CD4-positive, alpha-beta memory T cell (primary cell): ENCODE results near the gene S100A13. TPM values are rescaled to one million over a fixed set of nuclear protein-coding genes. Genes with fewer than 3 reads are reported as not detected.
"Not testable (repeated sequence)": the region's sequence is repeated elsewhere in the genome, so short reads cannot be mapped to it uniquely, and the experiment has no call there.

Source experiments
- CTCF ChIA-PET: fragments of 350-600 bp; sonication (Branson Sonifier 250); formaldehyde crosslinking; loops from one replicate; lab custom pipeline; 2021; ENCODE audit warnings: inconsistent platforms; ENCODE audit not compliant: partially characterized antibody; lab: Charles Lee
- POLR2A ChIA-PET: fragments of 350-600 bp; sonication (Branson Sonifier 250); formaldehyde crosslinking; loops from one replicate; lab custom pipeline; 2021; ENCODE audit not compliant: partially characterized antibody; lab: Charles Lee
- DNase-seq, 5 donors: peaks; one replicate each; pipeline versions ENCODE4 v3.0.0 to v3.0.0-alpha.2; 2020 to 2022; ENCODE audit warnings: mixed read lengths in 1 of 5
- H3K27ac ChIP-seq: one replicate; pipeline ENCODE4 v1.7.0; 2013; ENCODE audit warnings: low read depth, low read length
- H3K27me3 ChIP-seq: 2 replicates; pipeline ENCODE4 v1.7.0; 2013; ENCODE audit warnings: mild to moderate bottlenecking, low read length, moderate library complexity; ENCODE audit not compliant: insufficient read depth
- H3K36me3 ChIP-seq: 2 replicates; pipeline ENCODE4 v1.7.0; 2013; ENCODE audit warnings: mild to moderate bottlenecking, low read length, moderate library complexity; ENCODE audit not compliant: insufficient read depth
- H3K4me1 ChIP-seq: 2 replicates; pipeline ENCODE4 v1.7.0; 2013; ENCODE audit warnings: mild to moderate bottlenecking, low read length, moderate library complexity; ENCODE audit not compliant: insufficient read depth
- H3K4me3 ChIP-seq, 2 donors: one replicate each; pipeline ENCODE4 v1.7.0; 2013; ENCODE audit warnings: low read length in 2 of 2, mild to moderate bottlenecking in 1 of 2
- H3K9me3 ChIP-seq, 2 donors: one replicate each; pipeline ENCODE4 v1.7.0; 2013; ENCODE audit warnings: low read length in 2 of 2, control low read depth in 1 of 2; ENCODE audit not compliant: control insufficient read depth in 1 of 2
- H3K27ac Mint-ChIP-seq, 7 donors: one replicate each; pipeline ENCODE4 v1.8.0; 2020 to 2021; ENCODE audit warnings: mixed read lengths in 7 of 7, mild to moderate bottlenecking in 6 of 7, inconsistent platforms in 3 of 7, moderate library complexity in 3 of 7
- H3K27me3 Mint-ChIP-seq, 2 donors: one replicate each; pipeline ENCODE4 v1.8.0; 2020 to 2021; ENCODE audit warnings: mixed read lengths in 2 of 2
- H3K36me3 Mint-ChIP-seq, 2 donors: one replicate each; pipeline ENCODE4 v1.8.0; 2020 to 2021; ENCODE audit warnings: mixed read lengths in 2 of 2, inconsistent platforms in 1 of 2, mild to moderate bottlenecking in 1 of 2
- H3K4me1 Mint-ChIP-seq, 4 donors: one replicate each; pipeline ENCODE4 v1.8.0; 2020 to 2021; ENCODE audit warnings: mixed read lengths in 4 of 4, mild to moderate bottlenecking in 1 of 4
- H3K4me3 Mint-ChIP-seq, 8 donors: one replicate each; pipeline ENCODE4 v1.8.0; 2020 to 2021; ENCODE audit warnings: mixed read lengths in 8 of 8, mild to moderate bottlenecking in 7 of 8, moderate library complexity in 6 of 8, inconsistent platforms in 3 of 8
- H3K9me3 Mint-ChIP-seq, 8 donors: one replicate each; pipeline ENCODE4 v1.8.0; 2020 to 2021; ENCODE audit warnings: mixed read lengths in 8 of 8, mild to moderate bottlenecking in 5 of 8, inconsistent platforms in 3 of 8, moderate library complexity in 1 of 8
- intact Hi-C: fragments of 100-400 bp; cut with micrococcal nuclease; formaldehyde crosslinking; loops from one replicate; pipeline ENCODE4 v1.15.1; 2023
- polyA plus RNA-seq, 2 donors: library from polyadenylated mRNA; unstranded; fragments of 300-500 nt; fragmentation: Illumina TruSeq; gene quantifications; one replicate each; pipeline ENCODE4 v1.2.3, GENCODE V29; 2021
- total RNA-seq, 2 experiments: library from RNA; stranded (reverse); gene quantifications; one replicate each; pipeline ENCODE4 v1.2.3, GENCODE V29; 2021

The S100A13 gene
- total and polyA plus RNA-seq, 4 experiments from 2014 or later, result 0.56 to 5.2 (median 4.3) TPM; not detected in 1

DNA sequence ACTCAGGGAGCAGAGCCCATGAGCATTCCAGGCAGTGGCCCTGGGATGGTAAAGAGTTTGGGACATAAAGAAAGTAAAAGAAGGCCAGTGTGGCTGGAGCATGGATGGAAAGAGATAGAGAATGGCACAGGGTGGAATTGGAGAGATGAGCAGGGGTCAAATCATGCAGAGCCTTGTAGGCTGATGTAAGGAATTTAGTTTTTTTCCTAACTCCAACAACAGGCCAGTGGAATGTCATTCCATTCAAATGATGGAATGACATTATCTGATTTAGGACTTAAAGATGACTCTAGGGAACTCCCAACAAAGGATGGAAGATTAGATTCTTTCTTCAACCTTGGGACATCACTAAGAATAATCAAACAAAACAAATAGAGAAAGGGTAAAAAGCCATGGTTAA, 48.8 kb downstream of the S100A13 start:
- Mint-ChIP-seq H3K9me3 (no peaks in the 10 kb centered on the region), H3K27ac (no peak overlapping the region), H3K4me1 (no peaks in the 10 kb centered on the region), H3K36me3 (no peaks in the 10 kb centered on the region), H3K4me3 (no peak overlapping the region), H3K27me3 (peaks cover 12 to 22% of the 10 kb centered on the region in 2 donors)
- intact Hi-C loops, result no loop called here
- DNase-seq, result no peak
- Histone ChIP-seq H3K27me3 (peaks cover 4% of the 10 kb centered on the region), H3K36me3 (no peaks in the 10 kb centered on the region), H3K9me3 (no peaks in the 10 kb centered on the region), H3K4me3 (no peak overlapping the region), H3K4me1 (no peaks in the 10 kb centered on the region), H3K27ac (no peak overlapping the region)
- CTCF ChIA-PET, result interaction anchor here (1.5 to 2.8 kb wide), 3 partner anchors 10 to 69 kb away, joined by 4 to 11 read pairs (median 7); no protein-coding TSS in a partner anchor
- POLR2A ChIA-PET, result no interaction called here

DNA sequence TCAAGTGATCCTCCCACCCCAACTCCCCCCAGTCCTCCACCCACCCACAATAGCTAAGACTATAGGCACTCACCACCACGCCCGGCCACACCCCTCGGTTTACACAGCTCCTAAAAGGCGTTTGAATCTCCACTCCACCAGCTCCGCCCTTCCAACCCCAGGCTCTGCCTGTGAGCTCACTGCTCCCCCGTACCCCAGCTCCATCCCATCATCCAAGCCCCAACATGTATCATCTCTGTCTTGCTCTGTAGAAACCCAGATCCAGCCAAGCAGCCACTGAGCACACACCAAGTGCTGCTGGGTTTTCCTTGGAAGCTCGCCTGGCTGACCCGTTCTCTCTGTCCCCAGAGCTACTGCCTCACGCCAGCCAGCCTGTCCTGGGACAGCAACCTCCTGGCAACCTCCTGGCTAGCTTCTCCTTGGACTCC, 49.7 kb downstream of the S100A13 start:
- Mint-ChIP-seq H3K27me3 (peaks cover 12 to 22% of the 10 kb centered on the region in 2 donors), H3K4me1 (peaks cover 0 to 6% (median under 1%) of the 10 kb centered on the region in 4 donors), H3K36me3 (no peaks in the 10 kb centered on the region), H3K9me3 (no peaks in the 10 kb centered on the region), H3K4me3 (no peak overlapping the region), H3K27ac (peak overlapping the region in 2 of 7 donors; percentile 21 to 48)
- CTCF ChIA-PET, result interaction anchor here (0.8 to 2.8 kb wide), 6 partner anchors 9 to 68 kb away, joined by 3 to 11 read pairs (median 6); no protein-coding TSS in a partner anchor
- no peaks in the 10 kb centered on the region for H3K9me3 ChIP-seq
- no peak overlapping the region for H3K4me3 ChIP-seq
- H3K27me3 ChIP-seq, result peaks cover 4% of the 10 kb centered on the region
- no peak for DNase-seq
- no peaks in the 10 kb centered on the region for H3K4me1 ChIP-seq
- H3K27ac ChIP-seq, result no peak overlapping the region
- POLR2A ChIA-PET, result no interaction called here
- no peaks in the 10 kb centered on the region for H3K36me3 ChIP-seq
- intact Hi-C loops, result no loop called here

DNA sequence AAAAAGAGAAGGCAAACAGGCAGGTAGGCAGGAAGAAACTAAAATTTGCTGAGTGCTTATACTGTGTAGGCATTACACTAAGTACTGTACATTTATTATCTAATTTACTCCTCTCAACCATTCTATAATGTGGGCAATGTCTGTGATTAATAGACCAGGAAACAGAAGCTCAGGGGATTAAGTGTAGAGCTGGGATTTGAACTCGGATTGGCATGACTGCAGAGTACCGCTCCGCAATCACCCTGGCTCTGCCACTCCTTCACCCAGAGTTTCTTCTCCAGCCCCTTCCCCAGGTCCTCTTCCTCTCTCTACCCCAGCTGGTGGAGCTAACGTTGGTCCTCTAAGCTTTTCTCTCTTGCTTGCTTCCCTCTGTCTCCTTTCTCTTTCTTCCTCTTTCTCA, 50.2 kb downstream of the S100A13 start:
- intact Hi-C loops, result no loop called here
- Mint-ChIP-seq H3K36me3 (no peaks in the 10 kb centered on the region), H3K27me3 (peaks cover 12 to 22% of the 10 kb centered on the region in 2 donors), H3K4me1 (peaks cover 0 to 9% (median under 1%) of the 10 kb centered on the region in 4 donors), H3K9me3 (no peaks in the 10 kb centered on the region), H3K4me3 (no peak overlapping the region), H3K27ac (no peak overlapping the region)
- Histone ChIP-seq H3K4me1 (no peaks in the 10 kb centered on the region), H3K27ac (no peak overlapping the region), H3K27me3 (peaks cover 4% of the 10 kb centered on the region), H3K9me3 (no peaks in the 10 kb centered on the region), H3K36me3 (no peaks in the 10 kb centered on the region), H3K4me3 (no peak overlapping the region)
- POLR2A ChIA-PET, result no interaction called here
- CTCF ChIA-PET, result interaction anchor here (0.8 to 2.8 kb wide), 6 partner anchors 9 to 67 kb away, joined by 3 to 11 read pairs (median 6); no protein-coding TSS in a partner anchor
- DNase-seq, result no peak

DNA sequence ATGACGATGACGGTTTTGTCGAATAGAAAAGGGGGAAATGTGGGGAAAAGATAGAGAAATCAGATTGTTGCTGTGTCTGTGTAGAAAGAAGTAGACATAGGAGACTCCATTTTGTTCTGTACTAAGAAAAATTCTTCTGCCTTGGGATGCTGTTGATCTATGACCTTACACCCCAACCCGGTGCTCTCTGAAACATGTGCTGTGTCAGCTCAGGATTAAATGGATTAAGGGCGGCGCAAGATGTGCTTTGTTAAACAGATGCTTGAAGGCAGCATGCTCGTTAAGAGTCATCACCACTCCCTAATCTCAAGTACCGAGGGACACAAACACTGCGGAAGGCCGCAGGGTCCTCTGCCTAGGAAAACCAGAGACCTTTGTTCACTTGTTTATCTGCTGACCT, 51.8 kb downstream of the S100A13 start:
- H3K27me3 ChIP-seq, H3K27ac ChIP-seq, H3K4me3 ChIP-seq, DNase-seq, H3K9me3 ChIP-seq, H3K27ac Mint-ChIP-seq, H3K36me3 ChIP-seq, H3K4me1 ChIP-seq, H3K4me1 Mint-ChIP-seq, H3K36me3 Mint-ChIP-seq, intact Hi-C loops, H3K4me3 Mint-ChIP-seq, H3K9me3 Mint-ChIP-seq: not testable (repeated sequence)
- H3K27me3 Mint-ChIP-seq, result peaks cover 12 to 22% of the 10 kb centered on the region in 2 donors
- ChIA-PET POLR2A (interaction anchor here (1.2 kb wide), 1 partner anchor 43 kb away, joined by 3 read pairs; no protein-coding TSS in a partner anchor), CTCF (interaction anchor here (0.8 to 1.3 kb wide), 4 partner anchors 17 to 65 kb away, joined by 3 to 5 read pairs (median 4); no protein-coding TSS in a partner anchor)

DNA sequence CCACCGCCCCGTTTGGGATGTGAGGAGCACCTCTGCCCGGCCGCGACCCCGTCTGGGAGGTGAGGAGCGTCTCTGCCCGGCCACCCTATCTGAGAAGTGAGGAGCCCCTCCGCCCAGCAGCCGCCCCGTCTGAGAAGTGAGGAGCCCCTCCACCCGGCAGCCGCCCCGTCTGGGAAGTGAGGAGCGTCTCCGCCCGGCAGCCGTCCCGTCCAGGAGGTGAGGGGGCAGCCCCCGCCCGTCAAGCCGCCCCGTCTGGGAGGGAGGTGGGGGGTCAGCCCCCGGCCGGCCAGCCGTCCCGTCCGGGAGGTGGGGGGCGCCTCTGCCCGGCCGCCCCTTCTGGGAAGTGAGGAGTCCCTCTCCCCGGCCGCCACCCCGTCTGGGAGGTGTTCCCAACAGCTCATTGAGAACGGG, 52.2 kb downstream of the S100A13 start:
- H3K27ac Mint-ChIP-seq, H3K4me3 Mint-ChIP-seq, CTCF ChIA-PET, H3K4me1 ChIP-seq, H3K9me3 Mint-ChIP-seq, DNase-seq, H3K4me1 Mint-ChIP-seq, H3K4me3 ChIP-seq, H3K36me3 Mint-ChIP-seq, intact Hi-C loops, H3K36me3 ChIP-seq, H3K27ac ChIP-seq, H3K27me3 ChIP-seq, H3K9me3 ChIP-seq: not testable (repeated sequence)
- POLR2A ChIA-PET, result interaction anchor here (1.2 kb wide), 1 partner anchor 43 kb away, joined by 3 read pairs; no protein-coding TSS in a partner anchor
- H3K27me3 Mint-ChIP-seq, result peaks cover 12 to 22% of the 10 kb centered on the region in 2 donors

DNA sequence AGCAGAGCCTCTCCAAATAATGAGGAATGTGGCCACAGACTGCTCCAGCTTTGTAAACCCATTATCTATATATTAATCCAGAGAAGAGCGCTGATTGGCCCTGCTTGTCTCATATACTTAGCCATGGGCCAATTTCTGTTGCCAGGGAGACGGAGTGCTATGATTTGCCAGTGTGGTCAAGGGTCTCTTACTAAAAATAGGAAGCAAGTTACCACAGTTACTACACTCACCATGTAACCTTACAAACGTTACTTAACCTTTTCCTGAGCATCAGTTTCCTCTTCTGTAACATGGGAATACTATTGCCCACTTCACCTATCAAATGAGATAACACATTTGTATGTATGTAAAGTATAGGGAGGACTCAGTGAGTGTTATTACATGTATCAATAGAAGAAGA, 54.0 kb downstream of the S100A13 start:
- H3K9me3 Mint-ChIP-seq, result no peaks in the 10 kb centered on the region
- H3K4me1 ChIP-seq, result peaks cover 7% of the 10 kb centered on the region
- no peaks in the 10 kb centered on the region for H3K36me3 Mint-ChIP-seq
- no peak overlapping the region for H3K27ac ChIP-seq
- no peak overlapping the region for H3K4me3 ChIP-seq
- ChIA-PET POLR2A (interaction anchor here (1.3 kb wide), 1 partner anchor 28 kb away, joined by 4 read pairs; the partner anchor contains the start of gene S100A4), CTCF (interaction anchor here (0.9 to 7.5 kb wide), 9 partner anchors 15 to 170 kb away, joined by 3 to 243 read pairs (median 9); partner anchors contain the start of genes S100A14 and S100A6)
- peaks cover 3% of the 10 kb centered on the region for H3K27me3 ChIP-seq
- H3K9me3 ChIP-seq, result no peaks in the 10 kb centered on the region
- no peaks in the 10 kb centered on the region for H3K36me3 ChIP-seq
- H3K27ac Mint-ChIP-seq, result peak overlapping the region in 1 of 7 donors; percentile 27
- DNase-seq, result no peak
- peaks cover 4 to 20% (median 6%) of the 10 kb centered on the region in 4 donors for H3K4me1 Mint-ChIP-seq
- H3K27me3 Mint-ChIP-seq, result peaks cover 5 to 11% of the 10 kb centered on the region in 2 donors
- no peak overlapping the region for H3K4me3 Mint-ChIP-seq
- intact Hi-C loops, result no loop called here

DNA sequence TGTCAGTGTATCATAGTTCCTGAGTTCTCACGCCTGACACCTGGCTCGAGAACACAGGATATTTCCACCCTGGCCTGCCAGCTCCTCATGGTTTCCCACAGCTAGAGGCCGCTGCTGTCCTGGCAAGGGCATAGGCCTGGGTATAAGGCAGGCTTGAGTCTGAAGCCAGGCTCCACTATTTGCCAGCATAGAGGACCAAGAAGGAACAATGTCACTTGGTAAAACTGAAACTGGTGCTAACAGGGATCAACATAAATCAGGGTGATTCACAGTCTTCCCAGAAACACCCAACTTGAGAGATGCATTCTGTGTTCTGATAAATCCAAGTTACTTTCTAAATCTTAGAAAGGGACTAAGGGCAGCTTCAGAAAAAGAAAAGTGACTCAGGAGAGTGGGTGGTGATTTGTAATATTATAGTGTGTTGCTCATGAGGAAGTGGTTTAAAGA, 54.7 kb downstream of the S100A13 start:
- no peaks in the 10 kb centered on the region for H3K9me3 ChIP-seq
- no peak overlapping the region for H3K4me3 Mint-ChIP-seq
- no peak overlapping the region for H3K4me3 ChIP-seq
- peaks cover 0 to 5% of the 10 kb centered on the region in 2 donors for H3K27me3 Mint-ChIP-seq
- no peaks in the 10 kb centered on the region for H3K36me3 Mint-ChIP-seq
- ChIA-PET POLR2A (interaction anchor here (1.3 to 5.8 kb wide), 2 partner anchors 27 to 39 kb away, joined by 4 to 103 read pairs; partner anchors contain the start of genes S100A4 and S100A6), CTCF (interaction anchor here (0.9 to 7.5 kb wide), 16 partner anchors 11 to 178 kb away, joined by 3 to 243 read pairs (median 6); partner anchors contain the start of genes S100A14, S100A4 and S100A6)
- peak overlapping the region in 3 of 7 donors; percentile 15 to 41 (median 27) for H3K27ac Mint-ChIP-seq
- no peaks in the 10 kb centered on the region for H3K27me3 ChIP-seq
- H3K27ac ChIP-seq, result no peak overlapping the region
- DNase-seq, result peak in 4 of 5 donors; percentile 24 to 45 (median 30)
- no peaks in the 10 kb centered on the region for H3K36me3 ChIP-seq
- H3K4me1 ChIP-seq, result peaks cover 14% of the 10 kb centered on the region
- intact Hi-C loops, result loop anchor here (1.0 kb wide), 2 partner anchors 177 to 414 kb away; partner anchors contain the start of gene RAB13
- no peaks in the 10 kb centered on the region for H3K9me3 Mint-ChIP-seq
- peaks cover 9 to 27% (median 12%) of the 10 kb centered on the region in 4 donors for H3K4me1 Mint-ChIP-seq
